Measurements from ENCODE around the gene HSPA12B.
A peak's percentile ranks its signal among the peaks of the same experiment; 100 is the strongest.

HSPA12B gene

GRCh38 chr20:3728354-3728753 lies 4.1 kb upstream of the HSPA12B start:
- peak; percentile 25; the same call in 2 of the 3 replicates for ATAC-seq

GRCh38 chr20:3728876-3729275 lies 3.6 kb upstream of the HSPA12B start:
- no peak for ATAC-seq
- TF ChIP-seq ISL1 (CRISPR knock-in tag; IDR thresholded peaks at IDR 0.05) (no peak), ZNF8 (CRISPR knock-in tag; IDR thresholded peaks at IDR 0.05) (no peak), ESRRG (CRISPR knock-in tag; IDR thresholded peaks at IDR 0.05) (no peak), PPARA (CRISPR knock-in tag; IDR thresholded peaks at IDR 0.05; ENCODE audit: borderline replicate concordance) (no peak), ZNF565 (CRISPR knock-in tag; conservative IDR thresholded peaks at IDR 0.05; ENCODE audit: low read depth) (no peak), BACH2 (CRISPR knock-in tag; IDR thresholded peaks at IDR 0.05; ENCODE audit: borderline replicate concordance) (no peak), ZFP30 (CRISPR knock-in tag; IDR thresholded peaks at IDR 0.05) (no peak), POU6F1 (CRISPR knock-in tag; IDR thresholded peaks at IDR 0.05; ENCODE audit: borderline replicate concordance, low read depth) (no peak), ZFP3 (CRISPR knock-in tag; IDR thresholded peaks at IDR 0.05) (no peak), SNAI2 (CRISPR knock-in tag; IDR thresholded peaks at IDR 0.05) (no peak), RARB (CRISPR knock-in tag; IDR thresholded peaks at IDR 0.05) (no peak)
- TF ChIP-seq, protein P1, sequence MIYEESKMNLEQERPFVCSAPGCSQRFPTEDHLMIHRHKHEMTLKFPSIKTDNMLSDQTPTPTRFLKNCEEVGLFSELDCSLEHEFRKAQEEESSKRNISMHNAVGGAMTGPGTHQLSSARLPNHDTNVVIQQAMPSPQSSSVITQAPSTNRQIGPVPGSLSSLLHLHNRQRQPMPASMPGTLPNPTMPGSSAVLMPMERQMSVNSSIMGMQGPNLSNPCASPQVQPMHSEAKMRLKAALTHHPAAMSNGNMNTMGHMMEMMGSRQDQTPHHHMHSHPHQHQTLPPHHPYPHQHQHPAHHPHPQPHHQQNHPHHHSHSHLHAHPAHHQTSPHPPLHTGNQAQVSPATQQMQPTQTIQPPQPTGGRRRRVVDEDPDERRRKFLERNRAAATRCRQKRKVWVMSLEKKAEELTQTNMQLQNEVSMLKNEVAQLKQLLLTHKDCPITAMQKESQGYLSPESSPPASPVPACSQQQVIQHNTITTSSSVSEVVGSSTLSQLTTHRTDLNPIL (CRISPR knock-in tag; IDR thresholded peaks at IDR 0.05; ENCODE audit: low read depth) = no peak

More at GRCh38 chr20:3728354-3728753, 4.1 kb upstream of the HSPA12B start:
- TF ChIP-seq ISL1 (CRISPR knock-in tag; IDR thresholded peaks at IDR 0.05) (no peak), ZNF70 (CRISPR knock-in tag; IDR thresholded peaks at IDR 0.05) (no peak), RARB (CRISPR knock-in tag; IDR thresholded peaks at IDR 0.05) (no peak), PPARA (CRISPR knock-in tag; IDR thresholded peaks at IDR 0.05; ENCODE audit: borderline replicate concordance) (no peak), TOX (CRISPR knock-in tag; IDR thresholded peaks at IDR 0.05; ENCODE audit: borderline replicate concordance) (no peak), ESRRG (CRISPR knock-in tag; IDR thresholded peaks at IDR 0.05) (no peak), POU6F1 (CRISPR knock-in tag; IDR thresholded peaks at IDR 0.05; ENCODE audit: borderline replicate concordance, low read depth) (no peak), CSRNP3 (CRISPR knock-in tag; IDR thresholded peaks at IDR 0.05) (no peak), BACH2 (CRISPR knock-in tag; IDR thresholded peaks at IDR 0.05; ENCODE audit: borderline replicate concordance) (no peak), ARNTL (CRISPR knock-in tag; IDR thresholded peaks at IDR 0.05; ENCODE audit: borderline replicate concordance, low read depth) (no peak), ZNF8 (CRISPR knock-in tag; IDR thresholded peaks at IDR 0.05) (no peak), CSDC2 (CRISPR knock-in tag; IDR thresholded peaks at IDR 0.05) (no peak), ZFP3 (CRISPR knock-in tag; IDR thresholded peaks at IDR 0.05) (no peak), ZFP30 (CRISPR knock-in tag; IDR thresholded peaks at IDR 0.05) (no peak), TCF4 (CRISPR knock-in tag; IDR thresholded peaks at IDR 0.05; ENCODE audit: borderline replicate concordance) (no peak)
- TF ChIP-seq, protein P2, sequence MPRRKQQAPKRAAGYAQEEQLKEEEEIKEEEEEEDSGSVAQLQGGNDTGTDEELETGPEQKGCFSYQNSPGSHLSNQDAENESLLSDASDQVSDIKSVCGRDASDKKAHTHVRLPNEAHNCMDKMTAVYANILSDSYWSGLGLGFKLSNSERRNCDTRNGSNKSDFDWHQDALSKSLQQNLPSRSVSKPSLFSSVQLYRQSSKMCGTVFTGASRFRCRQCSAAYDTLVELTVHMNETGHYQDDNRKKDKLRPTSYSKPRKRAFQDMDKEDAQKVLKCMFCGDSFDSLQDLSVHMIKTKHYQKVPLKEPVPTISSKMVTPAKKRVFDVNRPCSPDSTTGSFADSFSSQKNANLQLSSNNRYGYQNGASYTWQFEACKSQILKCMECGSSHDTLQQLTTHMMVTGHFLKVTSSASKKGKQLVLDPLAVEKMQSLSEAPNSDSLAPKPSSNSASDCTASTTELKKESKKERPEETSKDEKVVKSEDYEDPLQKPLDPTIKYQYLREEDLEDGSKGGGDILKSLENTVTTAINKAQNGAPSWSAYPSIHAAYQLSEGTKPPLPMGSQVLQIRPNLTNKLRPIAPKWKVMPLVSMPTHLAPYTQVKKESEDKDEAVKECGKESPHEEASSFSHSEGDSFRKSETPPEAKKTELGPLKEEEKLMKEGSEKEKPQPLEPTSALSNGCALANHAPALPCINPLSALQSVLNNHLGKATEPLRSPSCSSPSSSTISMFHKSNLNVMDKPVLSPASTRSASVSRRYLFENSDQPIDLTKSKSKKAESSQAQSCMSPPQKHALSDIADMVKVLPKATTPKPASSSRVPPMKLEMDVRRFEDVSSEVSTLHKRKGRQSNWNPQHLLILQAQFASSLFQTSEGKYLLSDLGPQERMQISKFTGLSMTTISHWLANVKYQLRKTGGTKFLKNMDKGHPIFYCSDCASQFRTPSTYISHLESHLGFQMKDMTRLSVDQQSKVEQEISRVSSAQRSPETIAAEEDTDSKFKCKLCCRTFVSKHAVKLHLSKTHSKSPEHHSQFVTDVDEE (CRISPR knock-in tag; IDR thresholded peaks at IDR 0.05) = no peak
- TF ChIP-seq, protein P3, sequence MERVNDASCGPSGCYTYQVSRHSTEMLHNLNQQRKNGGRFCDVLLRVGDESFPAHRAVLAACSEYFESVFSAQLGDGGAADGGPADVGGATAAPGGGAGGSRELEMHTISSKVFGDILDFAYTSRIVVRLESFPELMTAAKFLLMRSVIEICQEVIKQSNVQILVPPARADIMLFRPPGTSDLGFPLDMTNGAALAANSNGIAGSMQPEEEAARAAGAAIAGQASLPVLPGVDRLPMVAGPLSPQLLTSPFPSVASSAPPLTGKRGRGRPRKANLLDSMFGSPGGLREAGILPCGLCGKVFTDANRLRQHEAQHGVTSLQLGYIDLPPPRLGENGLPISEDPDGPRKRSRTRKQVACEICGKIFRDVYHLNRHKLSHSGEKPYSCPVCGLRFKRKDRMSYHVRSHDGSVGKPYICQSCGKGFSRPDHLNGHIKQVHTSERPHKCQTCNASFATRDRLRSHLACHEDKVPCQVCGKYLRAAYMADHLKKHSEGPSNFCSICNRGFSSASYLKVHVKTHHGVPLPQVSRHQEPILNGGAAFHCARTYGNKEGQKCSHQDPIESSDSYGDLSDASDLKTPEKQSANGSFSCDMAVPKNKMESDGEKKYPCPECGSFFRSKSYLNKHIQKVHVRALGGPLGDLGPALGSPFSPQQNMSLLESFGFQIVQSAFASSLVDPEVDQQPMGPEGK (CRISPR knock-in tag; IDR thresholded peaks at IDR 0.05; ENCODE audit: borderline replicate concordance) = no peak
- TF ChIP-seq, protein P1 (CRISPR knock-in tag; IDR thresholded peaks at IDR 0.05; ENCODE audit: low read depth) = no peak

Measured in SK-N-SH treated with all-trans-retinoic acid at 6 μM for 48 hours (cell line).